Umbilical cord (tissue), 2 donors: ENCODE measurements around the gene DDAH1. TPM values are rescaled to one million over a fixed set of nuclear protein-coding genes. Genes with fewer than 3 reads are reported as not detected.
A peak's percentile ranks its signal among the peaks of the same experiment; 100 is the strongest.

ENCODE experiments used
- DNase-seq: peaks from one replicate; pipeline ENCODE4 v3.0.0-alpha.2; 2015; ENCODE audit warnings: low spot score
- total RNA-seq: library from RNA; depleted of rRNA; stranded (reverse); fragments of >200 nt; gene quantifications from one replicate; pipeline ENCODE4 v1.2.3, GENCODE V29; 2014; ENCODE audit warnings: low replicate concordance; ENCODE audit not compliant: insufficient read depth

The DDAH1 gene
- total RNA-seq, 1 donor from 2014 or later = 57.3 TPM

GRCh38 chr1:85307987-85308832 is 156.7 kb downstream of the DDAH1 start:
- peak; percentile 91 for DNase-seq

- DNase-seq = no peak
Observed at GRCh38 chr1:85306236-85306635, 158.7 kb downstream of the DDAH1 start.

- no peak for DNase-seq
Observed at GRCh38 chr1:85303440-85304162, 161.4 kb downstream of the DDAH1 start.

- no peak for DNase-seq
Observed at GRCh38 chr1:85300140-85300539, 164.8 kb downstream of the DDAH1 start.

- peak; percentile 94 for DNase-seq
Observed at GRCh38 chr1:85297855-85298629, 166.9 kb downstream of the DDAH1 start.

GRCh38 chr1:85297538-85297854 is 167.5 kb downstream of the DDAH1 start:
- no peak for DNase-seq

- no peak for DNase-seq
Observed at GRCh38 chr1:85296980-85297379, 168.0 kb downstream of the DDAH1 start.

GRCh38 chr1:85295654-85296053 is 169.3 kb downstream of the DDAH1 start:
- DNase-seq = no peak

- DNase-seq = no peak
Observed at GRCh38 chr1:85295006-85295431, 169.9 kb downstream of the DDAH1 start.

GRCh38 chr1:85290826-85291225 is 174.1 kb downstream of the DDAH1 start:
- DNase-seq = no peak

- no peak for DNase-seq
Observed at GRCh38 chr1:85289848-85290335, 175.1 kb downstream of the DDAH1 start.

- no peak for DNase-seq
Observed at GRCh38 chr1:85289207-85289847, 175.6 kb downstream of the DDAH1 start.

- no peak for DNase-seq
Observed at GRCh38 chr1:85284202-85284601, 180.8 kb downstream of the DDAH1 start.

GRCh38 chr1:85283475-85284199 is 181.3 kb downstream of the DDAH1 start:
- no peak for DNase-seq

- DNase-seq = no peak
Observed at GRCh38 chr1:85282424-85282823, 182.5 kb downstream of the DDAH1 start.

- DNase-seq = no peak
Observed at GRCh38 chr1:85280636-85281035, 184.3 kb downstream of the DDAH1 start.

- no peak for DNase-seq
Observed at GRCh38 chr1:85279458-85280080, 185.4 kb downstream of the DDAH1 start.

- peak; percentile 73 for DNase-seq
Observed at GRCh38 chr1:85278853-85279314, 186.1 kb downstream of the DDAH1 start.

- DNase-seq = no peak
Observed at GRCh38 chr1:85277802-85278201, 187.2 kb downstream of the DDAH1 start.

GRCh38 chr1:85276978-85277639 is 187.8 kb downstream of the DDAH1 start:
- peak; percentile 12 for DNase-seq
